HG02571 (cell line): ENCODE data around the gene TGFBR1.
A peak's percentile ranks its signal among the peaks of the same experiment; 100 is the strongest.

Experiments
- ATAC-seq: cut with Tn5 transposase; IDR thresholded peaks from one replicate; pipeline ENCODE4 v1.9.1; 2021; ENCODE audit warnings: mild to moderate bottlenecking, moderate library complexity; ENCODE audit not compliant: unreplicated experiment

Gene TGFBR1

GRCh38 chr9:99166149-99166548 is 61.2 kb downstream of the TGFBR1 start:
- no peak for ATAC-seq

GRCh38 chr9:99167119-99167518 is 62.2 kb downstream of the TGFBR1 start:
- no peak for ATAC-seq

- ATAC-seq = no peak
Measured at GRCh38 chr9:99167694-99168093, 62.8 kb downstream of the TGFBR1 start.

GRCh38 chr9:99169086-99169485 is 64.2 kb downstream of the TGFBR1 start:
- ATAC-seq = no peak

GRCh38 chr9:99169982-99170761 is 65.3 kb downstream of the TGFBR1 start:
- ATAC-seq = no peak

GRCh38 chr9:99171225-99172123 is 66.6 kb downstream of the TGFBR1 start:
- no peak for ATAC-seq

GRCh38 chr9:99172124-99173091 is 67.5 kb downstream of the TGFBR1 start:
- ATAC-seq = no peak

GRCh38 chr9:99173570-99174504 is 68.9 kb downstream of the TGFBR1 start:
- no peak for ATAC-seq

- ATAC-seq = no peak
Measured at GRCh38 chr9:99176527-99177013, 71.7 kb downstream of the TGFBR1 start.

GRCh38 chr9:99177576-99178366 is 72.9 kb downstream of the TGFBR1 start:
- ATAC-seq = no peak

- no peak for ATAC-seq
Measured at GRCh38 chr9:99178912-99179872, 74.3 kb downstream of the TGFBR1 start.

GRCh38 chr9:99180199-99180598 is 75.3 kb downstream of the TGFBR1 start:
- peak; percentile 35 for ATAC-seq

- ATAC-seq = no peak
Measured at GRCh38 chr9:99180662-99181061, 75.7 kb downstream of the TGFBR1 start.

GRCh38 chr9:99181206-99181605 is 76.3 kb downstream of the TGFBR1 start:
- no peak for ATAC-seq

- no peak for ATAC-seq
Measured at GRCh38 chr9:99181621-99182020, 76.7 kb downstream of the TGFBR1 start.

GRCh38 chr9:99182356-99182755 is 77.4 kb downstream of the TGFBR1 start:
- no peak for ATAC-seq

- no peak for ATAC-seq
Measured at GRCh38 chr9:99183616-99184015, 78.7 kb downstream of the TGFBR1 start.

- no peak for ATAC-seq
Measured at GRCh38 chr9:99184110-99184474, 79.2 kb downstream of the TGFBR1 start.
